NOMO-1 (cell line): ENCODE measurements around the gene CATSPERE.

Source experiments
- DNase-seq, 2 experiments: peaks; one replicate each; lab custom pipeline; 2025; ENCODE audit not compliant: unreplicated experiment in 2 of 2; lab: John Stamatoyannopoulos, UW

CATSPERE gene

DNA sequence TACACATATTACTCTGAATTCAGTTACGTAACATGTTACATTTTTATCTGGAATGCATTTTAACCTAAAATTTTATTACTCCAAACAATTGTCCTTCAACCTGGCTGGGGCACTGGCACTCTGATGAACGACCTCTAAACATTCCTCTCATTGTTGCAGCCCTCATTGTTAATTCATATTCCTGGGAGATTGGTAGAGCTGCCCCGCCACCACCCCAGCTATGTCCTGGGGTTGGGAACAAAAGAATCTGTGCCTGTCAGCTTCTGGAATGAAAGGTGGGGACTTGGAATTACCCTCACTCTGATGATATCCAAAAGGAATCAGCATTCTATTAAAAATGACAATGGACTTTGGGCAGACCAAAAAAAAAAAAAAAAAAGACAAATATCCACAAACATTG lies 153.8 kb downstream of the CATSPERE start:
- no peak for DNase-seq

DNA sequence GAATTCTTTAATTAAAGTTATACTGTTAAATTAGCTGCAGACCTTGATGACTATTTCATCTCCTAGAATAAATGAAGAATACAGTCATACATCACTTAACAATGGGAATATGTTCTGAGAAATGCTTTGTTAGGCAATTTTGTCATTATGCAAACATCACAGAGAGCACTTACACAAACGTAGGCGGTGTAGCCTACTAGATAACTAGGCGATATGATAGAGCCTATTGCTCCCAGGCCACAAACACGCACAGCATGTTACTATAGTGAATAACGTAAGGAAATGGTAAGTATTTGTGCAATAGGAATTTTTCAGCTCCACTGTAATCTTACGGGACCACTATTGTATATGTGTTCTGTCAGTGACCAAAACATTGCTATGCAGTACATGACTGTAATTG lies 154.2 kb downstream of the CATSPERE start:
- no peak for DNase-seq

- DNase-seq = no peak
Observed at GRCh38 chr1:244626709-244627108, 165.6 kb downstream of the CATSPERE start.

DNA sequence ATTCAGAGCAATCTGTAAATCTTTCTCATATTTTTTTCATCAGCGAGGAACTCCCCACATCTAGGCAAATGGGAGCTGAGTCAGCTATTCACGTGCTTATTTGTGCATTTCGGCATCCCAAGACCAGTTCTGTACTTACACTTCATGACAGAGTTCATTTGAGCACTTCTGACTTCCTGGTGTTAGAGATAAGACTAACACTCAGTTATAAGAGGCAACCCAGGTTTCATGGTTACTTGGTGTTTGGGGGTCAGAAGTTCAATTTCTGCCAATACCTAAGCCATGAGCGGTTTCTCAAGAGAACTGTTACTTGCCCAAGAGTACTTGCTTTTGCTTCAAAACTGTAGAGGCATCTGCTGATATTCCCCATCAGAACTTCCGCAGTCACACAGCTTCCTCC lies 167.7 kb downstream of the CATSPERE start:
- no peak for DNase-seq

- no peak for DNase-seq
Observed at GRCh38 chr1:244633140-244633539, 172.1 kb downstream of the CATSPERE start.

- no peak for DNase-seq
Observed at GRCh38 chr1:244634546-244634945, 173.5 kb downstream of the CATSPERE start.

DNA sequence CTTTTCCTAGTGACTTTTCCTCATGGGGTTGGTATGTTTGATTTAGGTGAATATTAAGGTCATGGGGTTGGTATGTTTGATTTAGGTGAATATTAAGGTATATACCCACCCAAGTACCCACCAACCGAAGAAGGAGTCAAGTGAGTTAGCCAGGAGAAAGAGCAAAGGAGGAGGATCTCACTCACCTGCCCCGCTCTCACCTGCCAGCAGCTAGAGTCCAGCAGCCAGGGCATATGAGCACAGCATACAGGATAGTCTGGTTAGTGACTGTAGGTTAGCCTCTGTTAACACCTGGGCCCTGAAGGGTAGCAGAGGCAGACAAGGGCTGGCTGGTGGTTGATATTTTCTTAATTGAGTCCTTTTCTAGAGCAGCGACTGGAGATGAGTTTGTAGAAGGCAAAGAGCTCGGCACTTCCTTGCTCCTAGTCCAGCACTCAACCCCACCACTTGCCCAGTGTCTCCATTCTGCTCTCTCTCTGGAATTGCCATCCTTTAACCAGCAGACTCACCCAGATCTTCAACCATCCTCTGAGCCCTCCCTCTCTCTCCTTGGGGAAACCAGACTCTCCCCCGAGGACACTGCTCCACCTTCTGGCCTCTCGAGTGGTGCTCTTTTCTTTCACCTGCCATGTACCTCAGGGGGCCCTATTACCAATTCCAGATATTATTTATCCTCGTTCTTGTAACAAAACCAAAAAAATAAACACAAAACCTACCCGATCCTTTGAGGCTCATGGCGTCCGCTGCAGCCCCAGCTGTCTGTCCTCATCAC lies 175.6 kb downstream of the CATSPERE start:
- DNase-seq = no peak

DNA sequence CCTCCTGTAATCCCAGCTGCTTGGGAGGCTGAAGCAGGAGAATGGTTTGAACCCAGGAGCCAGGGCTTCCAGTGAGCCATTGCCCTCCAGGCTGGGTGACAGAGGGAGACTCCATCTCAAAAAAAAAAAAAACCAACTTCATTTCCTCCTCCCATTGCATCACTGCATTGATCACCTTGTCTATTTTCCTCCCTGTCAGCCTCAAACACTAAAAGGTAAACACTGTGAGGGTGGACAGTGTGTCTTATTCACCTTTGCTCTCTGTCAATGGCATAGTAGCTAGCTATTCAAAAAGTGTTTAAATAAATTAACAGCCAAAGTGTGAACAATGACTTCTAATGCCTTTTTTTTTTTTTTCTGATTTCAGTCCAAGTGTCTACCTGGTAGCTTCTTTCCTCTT lies 178.5 kb downstream of the CATSPERE start:
- no peak for DNase-seq

- DNase-seq = no peak
Observed at GRCh38 chr1:244640917-244641316, 179.8 kb downstream of the CATSPERE start.

DNA sequence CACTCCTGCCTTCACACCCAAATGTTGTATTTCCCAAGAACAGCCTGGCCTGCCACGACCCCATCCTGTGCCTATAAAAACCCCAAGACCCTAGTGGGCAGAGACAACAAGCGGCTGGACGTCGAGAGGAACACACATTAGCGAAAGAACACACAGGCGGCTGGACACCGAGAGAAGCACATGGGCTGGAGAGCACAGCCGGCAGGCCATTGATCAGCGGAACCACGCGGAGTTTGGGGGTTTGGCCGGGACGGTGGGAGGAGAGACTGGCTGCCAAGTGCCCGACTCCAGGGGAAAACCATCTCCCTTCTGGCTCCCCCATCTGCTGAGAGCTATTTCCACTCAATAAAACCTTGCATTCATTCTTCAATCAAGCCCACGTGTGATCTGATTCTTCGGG lies 181.5 kb downstream of the CATSPERE start:
- DNase-seq = no peak

- DNase-seq = no peak
Observed at GRCh38 chr1:244642988-244643387, 181.9 kb downstream of the CATSPERE start.

DNA sequence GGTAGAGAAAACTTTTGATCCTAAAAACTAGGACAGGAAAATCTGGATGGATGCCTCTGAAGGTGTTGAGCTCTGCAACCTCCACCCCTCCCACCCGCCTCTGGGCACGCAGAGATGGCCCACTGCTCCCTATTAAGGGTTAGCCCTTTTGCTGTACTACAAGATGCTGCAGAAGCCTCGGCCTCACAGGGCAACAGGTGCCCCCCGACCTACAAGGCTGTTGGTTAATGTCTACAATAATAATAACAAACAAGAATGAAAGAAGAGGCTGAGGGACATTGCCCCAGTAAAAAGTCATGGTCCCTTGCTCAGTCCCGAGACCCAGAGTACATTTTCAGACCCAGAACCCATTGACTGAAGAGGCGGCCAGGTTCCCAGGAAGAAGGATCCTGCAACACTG lies 184.3 kb downstream of the CATSPERE start:
- DNase-seq = no peak

GRCh38 chr1:244645890-244646289 lies 184.8 kb downstream of the CATSPERE start:
- DNase-seq = no peak

- no peak for DNase-seq
Observed at GRCh38 chr1:244647819-244648218, 186.7 kb downstream of the CATSPERE start.

DNA sequence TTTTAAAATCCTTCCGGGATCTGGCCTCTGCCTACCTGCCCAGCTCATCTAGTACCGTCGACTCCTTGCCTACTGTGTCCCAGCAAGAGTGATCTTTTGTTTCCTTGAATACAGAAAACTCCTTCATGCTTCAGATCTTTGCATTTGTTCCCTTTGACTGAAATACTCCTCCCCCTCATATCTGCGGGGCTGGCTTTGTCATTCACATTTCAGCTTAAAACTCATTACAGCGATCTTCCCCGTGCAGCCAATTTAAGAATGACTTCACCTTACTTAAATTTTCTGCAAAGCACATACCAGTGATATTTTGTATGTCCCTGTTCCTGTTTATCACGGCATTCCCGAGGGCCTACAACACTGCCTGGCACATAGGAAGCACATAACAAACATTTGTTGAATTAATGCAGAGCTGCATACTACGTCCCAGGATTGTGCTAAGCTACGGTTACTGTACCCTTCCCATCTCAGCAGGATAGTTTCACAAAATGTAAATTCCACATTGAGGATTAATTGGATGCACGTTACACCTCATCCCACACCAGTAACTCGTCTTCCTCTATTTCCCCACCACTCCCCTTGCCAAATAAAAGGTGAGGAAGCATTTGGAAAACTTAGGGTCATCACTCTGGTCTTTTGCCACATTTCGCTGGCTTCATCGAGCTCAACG lies 191.0 kb downstream of the CATSPERE start:
- no peak for DNase-seq

- peak; percentile 98 to 99 for DNase-seq
Observed at GRCh38 chr1:244652623-244653438, 191.8 kb downstream of the CATSPERE start, which contains the start of gene DESI2. TSS of gene DESI2 (plus strand) at chr1:244653126. CDS start at chr1:244653314, 188 bp downstream.

DNA sequence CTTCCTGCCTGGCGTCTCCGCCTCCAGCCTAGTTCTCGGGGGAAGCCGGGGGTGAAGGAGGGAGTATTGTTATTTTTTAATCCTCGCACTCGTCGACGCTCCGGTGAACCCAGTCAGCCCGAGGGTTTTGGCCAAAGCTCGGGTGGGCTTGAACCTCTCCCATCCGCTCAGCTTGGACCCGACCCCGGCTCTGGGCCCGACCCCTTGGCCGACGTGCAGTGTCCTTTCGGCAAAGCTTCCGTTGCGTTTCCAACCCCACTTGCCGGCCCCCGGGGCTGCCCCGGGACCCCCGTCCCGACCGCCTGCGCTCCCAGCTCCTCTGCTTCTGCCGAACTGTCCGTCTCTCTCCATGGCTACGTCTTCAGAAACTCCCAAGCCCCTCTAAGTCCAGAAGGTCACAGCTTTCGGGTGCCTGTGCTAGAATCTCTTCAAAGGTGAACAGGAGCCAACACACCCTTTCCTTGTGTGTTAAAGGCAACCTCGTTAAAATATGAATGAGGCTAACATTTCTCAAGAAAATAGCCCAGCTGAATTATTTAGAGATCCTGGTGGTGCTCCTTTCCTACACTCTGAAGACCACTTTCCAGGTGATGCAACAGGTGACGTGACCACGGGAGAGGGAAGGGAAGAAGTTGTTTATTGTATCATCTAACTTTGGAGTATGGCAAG lies 192.5 kb downstream of the CATSPERE start:
- no peak for DNase-seq

GRCh38 chr1:244654108-244655038 lies 193.3 kb downstream of the CATSPERE start:
- peak; percentile 8 to 14 for DNase-seq

DNA sequence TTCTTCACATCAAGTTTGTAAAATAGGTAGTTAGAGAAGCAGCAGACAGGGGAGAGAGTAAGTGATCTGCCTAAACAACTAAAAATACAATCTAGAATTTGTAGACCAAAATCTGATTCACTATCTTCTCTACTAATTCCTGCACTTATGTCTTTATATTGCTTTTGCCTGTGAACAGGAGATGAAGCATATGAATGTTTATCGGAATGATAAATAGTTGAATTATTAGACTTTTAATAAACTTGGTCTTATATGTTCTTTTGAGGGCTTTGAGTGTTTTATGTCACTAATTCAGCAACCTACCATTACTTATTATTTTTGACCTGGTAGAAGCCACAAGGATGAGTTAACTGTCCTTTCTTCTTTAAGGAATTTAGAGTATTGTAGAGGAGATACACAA lies 194.1 kb downstream of the CATSPERE start:
- no peak for DNase-seq

- DNase-seq = no peak
Observed at GRCh38 chr1:244657421-244657820, 196.3 kb downstream of the CATSPERE start.
